DMS79 (cell line): ENCODE data around the gene RXFP4.
"Not testable (repeated sequence)": the region's sequence is repeated elsewhere in the genome, so short reads cannot be mapped to it uniquely, and the experiment has no call there.

Experiments
- DNase-seq: peaks from one replicate; lab custom pipeline; 2025; lab: John Stamatoyannopoulos, UW

The RXFP4 gene

DNA sequence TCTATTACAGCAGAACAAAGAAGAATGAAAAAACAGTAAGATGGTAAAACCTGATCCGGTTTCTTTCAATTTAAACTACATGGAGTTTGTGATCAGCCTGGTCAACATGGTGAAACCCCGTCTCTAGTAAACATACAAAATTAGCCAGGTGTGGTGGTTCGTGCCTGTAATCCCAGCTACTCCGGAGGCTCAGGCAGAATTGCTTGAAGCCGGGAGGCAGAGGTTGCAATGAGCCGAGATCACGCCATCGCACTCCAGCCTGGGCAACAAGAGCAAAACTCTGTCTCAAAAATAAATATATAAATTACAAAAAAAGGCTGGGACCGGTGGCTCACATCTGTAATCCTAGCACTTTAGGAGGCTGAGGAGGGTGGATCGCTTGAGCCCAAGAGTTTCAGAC is 10.7 kb upstream of the RXFP4 start:
- DNase-seq, result not testable (repeated sequence)

DNA sequence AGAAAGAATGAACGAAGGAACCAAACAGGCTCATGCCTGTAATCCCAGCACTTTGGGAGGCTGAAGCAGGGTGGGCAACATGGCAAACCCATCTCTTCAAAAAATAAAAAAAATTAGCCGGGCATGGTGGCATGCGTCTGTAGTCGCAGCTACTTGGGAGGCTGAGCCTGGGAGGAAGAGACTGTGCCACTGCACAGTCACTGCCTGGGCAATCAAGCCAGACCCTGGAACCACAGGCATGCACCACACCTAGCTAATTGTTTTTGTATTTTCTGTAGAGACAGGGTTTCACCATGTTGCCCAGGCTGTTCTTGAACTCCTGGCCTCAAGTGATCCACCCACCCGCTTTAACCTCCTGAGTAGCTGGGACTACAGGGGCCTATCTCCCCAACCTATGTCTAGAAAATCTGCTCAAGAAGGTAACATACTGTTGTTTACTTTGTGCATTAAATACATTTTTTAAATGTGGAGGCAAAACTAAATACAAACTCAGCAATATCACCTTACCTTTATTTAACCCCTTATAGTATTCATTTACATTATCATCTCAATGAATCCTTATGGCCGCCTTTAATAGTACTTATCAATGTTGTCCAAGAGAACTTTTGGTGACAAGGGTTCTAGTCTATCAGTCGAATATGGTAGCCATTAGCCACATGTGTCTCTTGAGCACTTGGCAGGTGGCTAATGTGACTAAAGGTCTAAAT is 10.0 kb upstream of the RXFP4 start:
- DNase-seq, result no peak

DNA sequence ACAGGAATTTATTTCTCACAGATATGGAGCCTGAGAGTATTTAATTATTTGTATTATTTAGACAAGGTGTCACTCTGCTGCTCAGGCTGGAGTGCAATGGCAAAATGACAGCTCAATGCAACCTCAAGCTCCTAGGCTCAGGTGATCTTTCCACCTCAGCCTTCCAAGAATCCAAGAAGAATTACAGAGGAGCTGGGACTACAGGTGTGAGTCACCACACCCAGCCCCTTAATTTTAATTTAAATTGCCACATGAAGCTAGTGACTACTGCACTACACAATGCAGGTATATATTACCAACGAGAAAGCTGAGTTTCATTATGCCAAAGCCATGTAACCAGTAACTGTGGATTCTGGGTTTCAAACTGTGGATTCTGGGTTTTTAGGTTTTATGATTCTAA is 9.4 kb upstream of the RXFP4 start:
- no peak for DNase-seq

DNA sequence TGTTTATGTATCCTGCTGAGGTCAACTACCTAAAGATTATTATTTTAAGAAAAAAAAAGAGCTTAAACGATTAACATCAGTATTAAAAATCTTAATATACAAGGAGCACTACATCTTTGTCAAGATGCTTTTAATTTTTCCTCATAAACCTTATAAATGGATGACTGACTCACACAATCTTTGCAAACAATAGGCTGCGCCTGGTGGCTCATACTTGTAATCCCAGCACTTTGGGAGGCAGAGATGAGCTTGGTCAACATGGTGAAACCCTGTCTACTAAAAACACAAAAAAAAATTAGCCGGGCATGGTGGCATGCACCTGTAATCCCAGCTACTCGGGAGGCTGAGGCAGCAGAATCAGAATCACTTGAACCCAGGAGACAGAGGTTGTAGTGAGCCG is 9.0 kb upstream of the RXFP4 start:
- no peak for DNase-seq

DNA sequence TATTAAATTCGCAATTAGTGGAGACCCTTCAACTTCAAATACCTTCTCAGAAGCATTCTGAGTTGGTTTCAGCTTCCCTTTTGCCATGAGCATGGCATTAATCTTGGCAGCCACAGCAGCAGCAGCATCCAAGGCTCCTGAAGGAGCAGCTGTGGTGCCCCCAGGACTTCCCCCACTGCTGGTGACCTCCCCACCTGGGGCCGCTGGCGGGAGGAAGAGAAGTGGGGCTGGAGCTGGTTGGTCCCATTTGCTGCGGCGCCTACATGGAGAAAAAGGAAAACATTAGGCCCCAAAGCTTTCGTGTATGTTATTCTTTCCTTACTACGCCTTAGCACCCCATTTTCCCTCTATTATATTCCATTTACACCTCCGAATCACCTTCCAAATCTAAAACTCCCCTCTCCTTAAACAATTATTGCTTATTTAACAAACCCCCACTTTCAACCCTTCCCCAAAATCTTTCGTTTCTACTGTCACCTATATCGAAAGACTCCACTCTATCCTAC is 7.8 kb upstream of the RXFP4 start:
- DNase-seq, result no peak

DNA sequence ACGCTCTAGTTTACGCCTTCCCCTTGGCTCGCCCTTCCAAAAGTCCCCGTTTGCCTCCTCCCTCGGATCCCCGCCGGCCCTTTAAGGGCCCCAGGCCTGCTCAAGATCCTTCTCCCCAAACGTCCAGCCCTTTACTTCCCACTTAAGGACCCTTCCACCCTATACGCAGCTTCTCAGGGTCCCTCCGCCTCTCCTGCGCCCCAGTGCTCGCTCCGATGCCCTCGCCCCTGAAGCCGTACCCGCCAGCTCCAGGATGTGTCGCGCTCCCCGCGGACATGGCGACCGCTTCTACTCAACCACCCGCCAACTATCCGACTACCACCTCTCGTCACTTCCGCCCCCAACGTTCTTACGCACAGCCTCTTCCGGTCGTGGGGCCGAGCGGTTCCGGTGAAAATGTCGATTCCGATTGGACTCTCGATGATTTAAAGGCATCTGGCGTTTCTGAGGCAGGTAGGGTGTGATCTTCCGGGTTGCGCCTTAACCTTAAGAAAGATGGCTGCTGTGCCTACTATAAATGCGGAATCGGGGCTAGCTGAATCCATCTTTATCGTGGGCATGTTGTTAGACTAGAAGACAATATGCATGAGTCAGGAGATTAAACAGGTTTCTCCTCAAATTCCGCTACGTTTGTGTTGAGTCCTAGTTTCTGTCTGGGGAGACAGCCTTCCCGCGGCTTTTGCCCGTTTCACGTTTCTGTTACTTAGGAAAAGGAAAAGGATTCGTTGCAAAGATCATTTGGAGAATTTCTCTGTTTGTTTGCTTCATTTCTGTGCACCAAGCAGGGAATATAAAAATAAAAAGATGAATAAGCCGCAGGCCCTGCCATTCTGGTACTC is 7.1 kb upstream of the RXFP4 start, which contains the start of gene KHDC4:
Gene KHDC4, minus strand, starts transcription at position 317 of the 839 bp plus-strand sequence. Its CDS starts 40 bp downstream, at position 277.
- peak; percentile 99 for DNase-seq

DNA sequence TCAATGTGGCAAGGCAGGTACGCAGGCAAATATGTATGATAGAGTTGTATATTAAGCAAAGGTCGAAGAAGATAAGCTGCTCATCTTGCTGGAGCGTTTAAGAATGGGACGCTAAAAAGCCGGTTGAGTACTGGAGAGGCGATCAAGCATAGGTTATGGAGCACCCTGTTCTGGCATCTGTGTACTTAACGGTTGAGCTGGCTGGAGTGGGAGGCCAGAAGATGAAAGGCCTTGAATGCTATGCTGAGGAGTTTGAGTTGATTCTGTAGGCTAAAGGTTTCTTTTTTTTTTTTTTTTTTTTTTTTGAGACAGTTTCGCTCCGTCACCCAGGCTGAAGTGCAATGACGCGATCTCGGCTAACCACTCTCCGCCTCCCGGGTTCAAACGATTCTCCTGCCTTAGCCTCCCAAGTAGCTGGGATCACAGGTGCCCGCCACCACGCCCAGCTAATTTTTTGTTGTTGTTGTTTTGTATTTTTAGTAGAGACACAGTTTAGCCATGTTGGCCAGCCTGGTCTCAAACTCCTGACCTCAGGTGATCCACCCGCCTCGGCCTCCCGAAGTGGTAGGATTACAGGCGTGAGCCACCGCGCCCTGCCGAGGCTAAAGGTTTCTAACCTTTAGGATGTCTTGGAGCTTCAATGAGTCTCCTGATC is 6.4 kb upstream of the RXFP4 start:
- peak; percentile 78 for DNase-seq

DNA sequence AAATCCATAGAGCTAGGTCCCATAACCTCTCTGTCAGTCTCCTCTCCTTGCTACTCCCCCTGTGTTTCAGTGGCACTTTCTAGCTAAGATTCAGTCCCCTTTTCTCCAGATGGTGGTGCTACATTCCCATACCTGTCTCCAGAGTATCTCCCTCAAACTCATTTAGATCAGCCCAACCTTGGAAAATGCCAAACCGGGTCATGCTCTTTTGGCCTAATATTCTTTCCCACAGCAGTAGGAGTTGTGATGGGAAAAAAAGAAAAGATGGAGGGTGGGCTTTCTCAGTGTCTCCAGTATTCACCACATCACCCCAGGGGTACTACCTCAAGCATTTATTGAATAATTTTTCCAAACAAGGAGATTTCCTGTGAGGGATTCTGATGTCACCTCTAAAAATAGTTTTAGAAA is 3.2 kb upstream of the RXFP4 start:
- peak; percentile 23 for DNase-seq

DNA sequence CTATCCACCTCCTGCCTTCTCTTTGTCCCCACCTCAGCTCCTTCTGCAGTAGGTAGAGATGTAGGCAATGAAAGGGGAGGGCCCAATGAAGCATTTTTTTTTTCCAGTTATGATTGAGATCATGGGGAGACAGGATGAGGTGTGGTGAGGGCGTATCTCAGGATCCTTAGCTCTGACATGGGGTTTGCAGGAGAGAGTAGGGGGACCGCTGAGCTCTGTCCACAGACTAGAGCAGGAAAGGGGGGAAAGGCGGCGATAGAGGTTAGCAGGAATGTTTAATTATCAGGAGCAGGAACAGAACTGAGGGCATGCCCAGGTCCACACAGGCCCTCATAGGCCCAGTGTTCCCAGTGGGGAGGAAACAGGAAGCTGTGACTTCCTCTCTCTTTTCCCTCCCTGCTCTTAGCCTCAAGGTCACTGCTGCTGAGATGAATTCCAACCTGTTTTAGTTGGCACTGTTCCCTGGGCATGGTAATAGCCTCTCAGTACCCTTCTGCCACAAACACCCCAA is 901 bp upstream of the RXFP4 start:
- no peak for DNase-seq

DNA sequence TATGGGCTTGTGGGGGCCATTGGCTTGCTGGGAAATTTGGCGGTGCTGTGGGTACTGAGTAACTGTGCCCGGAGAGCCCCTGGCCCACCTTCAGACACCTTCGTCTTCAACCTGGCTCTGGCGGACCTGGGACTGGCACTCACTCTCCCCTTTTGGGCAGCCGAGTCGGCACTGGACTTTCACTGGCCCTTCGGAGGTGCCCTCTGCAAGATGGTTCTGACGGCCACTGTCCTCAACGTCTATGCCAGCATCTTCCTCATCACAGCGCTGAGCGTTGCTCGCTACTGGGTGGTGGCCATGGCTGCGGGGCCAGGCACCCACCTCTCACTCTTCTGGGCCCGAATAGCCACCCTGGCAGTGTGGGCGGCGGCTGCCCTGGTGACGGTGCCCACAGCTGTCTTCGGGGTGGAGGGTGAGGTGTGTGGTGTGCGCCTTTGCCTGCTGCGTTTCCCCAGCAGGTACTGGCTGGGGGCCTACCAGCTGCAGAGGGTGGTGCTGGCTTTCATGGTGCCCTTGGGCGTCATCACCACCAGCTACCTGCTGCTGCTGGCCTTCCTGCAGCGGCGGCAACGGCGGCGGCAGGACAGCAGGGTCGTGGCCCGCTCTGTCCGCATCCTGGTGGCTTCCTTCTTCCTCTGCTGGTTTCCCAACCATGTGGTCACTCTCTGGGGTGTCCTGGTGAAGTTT is 550 bp downstream of the RXFP4 start:
- no peak for DNase-seq

DNA sequence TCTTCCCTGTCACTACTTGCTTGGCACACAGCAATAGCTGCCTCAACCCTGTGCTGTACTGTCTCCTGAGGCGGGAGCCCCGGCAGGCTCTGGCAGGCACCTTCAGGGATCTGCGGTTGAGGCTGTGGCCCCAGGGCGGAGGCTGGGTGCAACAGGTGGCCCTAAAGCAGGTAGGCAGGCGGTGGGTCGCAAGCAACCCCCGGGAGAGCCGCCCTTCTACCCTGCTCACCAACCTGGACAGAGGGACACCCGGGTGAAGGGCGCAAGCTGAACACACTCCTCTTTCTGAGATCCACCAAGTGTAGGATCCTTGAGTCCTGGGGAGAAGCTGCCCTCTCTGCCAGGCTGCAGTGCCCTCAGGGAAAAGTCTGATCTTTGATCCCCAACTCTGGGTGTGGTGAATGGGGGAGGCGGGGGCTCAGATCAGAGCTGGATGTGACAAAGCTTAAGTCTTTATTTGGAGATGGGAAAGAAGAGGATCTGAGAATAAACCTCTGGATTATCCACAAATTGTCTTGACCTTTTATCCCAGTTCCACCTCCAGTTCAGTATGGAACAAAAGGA is 1.2 kb downstream of the RXFP4 start:
- DNase-seq, result no peak

DNA sequence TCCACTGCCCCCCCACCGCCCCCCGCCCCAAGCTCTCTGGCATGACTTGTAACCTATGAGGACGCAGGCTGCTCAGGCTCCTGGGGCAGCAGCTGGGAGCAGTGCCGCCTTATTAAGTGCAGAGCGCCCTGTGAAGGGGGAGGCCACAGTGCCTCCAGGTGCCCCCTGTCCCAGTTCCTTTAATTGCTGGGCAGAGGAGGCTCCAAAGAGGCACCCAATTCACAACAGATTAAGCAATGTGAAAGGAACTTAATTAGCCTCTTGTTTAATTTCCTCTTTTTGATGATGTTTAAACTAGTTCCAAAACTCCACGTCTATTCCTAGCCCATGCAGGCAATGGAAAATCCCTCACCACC is 3.0 kb downstream of the RXFP4 start:
- no peak for DNase-seq

DNA sequence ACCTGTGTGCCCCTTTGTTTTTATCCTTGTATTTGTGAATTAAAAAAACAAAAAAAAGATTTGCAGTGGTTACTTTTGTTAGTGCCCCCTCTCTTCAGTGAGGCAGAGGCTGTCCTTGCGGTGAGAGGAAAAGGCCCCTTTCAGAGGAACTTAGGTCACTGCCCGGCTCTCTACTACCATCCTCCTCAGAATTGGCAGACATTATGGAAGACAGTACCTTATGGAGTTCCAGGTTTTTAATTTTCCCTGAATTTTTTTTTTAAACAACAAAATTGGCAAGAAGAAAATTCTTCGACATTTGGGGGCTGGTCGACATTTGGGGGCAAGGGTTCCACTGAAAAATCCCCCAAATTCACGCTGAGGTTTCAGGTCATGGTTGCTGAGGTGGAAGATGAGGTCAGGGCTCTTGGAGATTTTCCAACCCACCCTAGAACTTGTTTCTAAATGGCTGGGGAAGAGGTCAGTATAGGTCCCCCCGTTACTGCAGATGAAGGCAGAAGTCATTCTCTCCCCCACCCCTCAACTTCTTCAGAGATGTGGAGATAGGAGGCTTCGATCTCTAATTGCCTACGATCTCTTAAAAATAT is 5.3 kb downstream of the RXFP4 start:
- no peak for DNase-seq

DNA sequence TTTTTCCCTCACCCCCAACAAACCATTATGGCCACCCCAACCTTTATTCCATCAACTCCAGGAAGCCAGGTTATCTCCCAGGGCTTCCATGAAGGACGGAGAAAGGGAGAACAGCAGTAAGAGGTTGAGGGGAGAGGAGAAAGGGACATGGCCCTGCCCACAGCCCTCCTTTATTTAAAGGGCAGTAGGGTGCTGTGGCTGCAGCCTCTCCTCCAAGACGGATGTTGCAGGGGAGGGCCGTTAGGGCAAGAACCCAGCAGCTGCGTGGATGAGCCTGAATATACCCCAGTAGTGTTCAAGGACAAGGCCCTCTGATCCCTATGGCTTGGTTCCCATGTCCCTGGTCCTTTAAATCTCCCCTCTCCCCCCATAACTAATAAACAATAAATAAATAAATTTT is 5.9 kb downstream of the RXFP4 start:
- DNase-seq, result no peak

DNA sequence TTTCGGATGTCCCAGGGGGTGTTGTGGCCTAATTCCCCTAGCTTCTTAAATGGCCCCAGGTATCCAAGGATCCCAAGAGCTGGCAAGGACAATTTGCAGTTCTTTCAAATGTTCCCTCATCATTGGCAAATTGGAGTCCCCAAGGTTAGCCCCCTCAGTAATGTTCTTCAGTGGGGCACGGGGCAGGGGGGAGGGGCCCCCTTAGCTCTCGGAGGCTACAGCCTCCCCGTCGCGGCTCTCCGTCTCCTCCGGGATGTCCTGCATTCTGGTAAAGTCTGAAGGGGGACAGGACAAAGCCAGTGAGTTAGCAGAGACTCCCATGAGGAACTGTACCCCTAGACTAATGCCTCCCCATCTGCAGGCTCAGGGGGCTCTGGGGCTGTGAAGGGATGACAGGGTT is 6.3 kb downstream of the RXFP4 start:
- DNase-seq, result no peak

DNA sequence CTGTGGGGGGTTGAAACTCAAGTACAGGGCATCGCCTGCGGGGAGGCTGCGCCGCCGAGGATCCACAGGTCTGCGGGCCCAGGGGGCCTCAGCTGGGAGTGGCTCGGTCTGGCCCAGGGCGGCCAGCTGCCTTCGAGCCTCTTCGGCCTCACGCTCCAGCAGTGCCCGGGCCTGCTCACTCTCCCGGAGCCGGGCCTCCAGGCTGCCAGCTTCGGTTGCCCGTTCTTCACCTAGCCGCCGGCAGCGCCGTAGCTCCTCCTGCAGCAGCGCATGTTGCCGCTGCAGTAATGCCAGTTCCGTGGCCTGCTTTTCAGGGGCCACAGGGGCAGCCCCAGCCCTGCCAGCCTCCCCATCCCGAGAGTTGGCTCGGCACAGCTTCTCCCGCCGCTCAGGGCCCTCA is 9.4 kb downstream of the RXFP4 start:
- no peak for DNase-seq

DNA sequence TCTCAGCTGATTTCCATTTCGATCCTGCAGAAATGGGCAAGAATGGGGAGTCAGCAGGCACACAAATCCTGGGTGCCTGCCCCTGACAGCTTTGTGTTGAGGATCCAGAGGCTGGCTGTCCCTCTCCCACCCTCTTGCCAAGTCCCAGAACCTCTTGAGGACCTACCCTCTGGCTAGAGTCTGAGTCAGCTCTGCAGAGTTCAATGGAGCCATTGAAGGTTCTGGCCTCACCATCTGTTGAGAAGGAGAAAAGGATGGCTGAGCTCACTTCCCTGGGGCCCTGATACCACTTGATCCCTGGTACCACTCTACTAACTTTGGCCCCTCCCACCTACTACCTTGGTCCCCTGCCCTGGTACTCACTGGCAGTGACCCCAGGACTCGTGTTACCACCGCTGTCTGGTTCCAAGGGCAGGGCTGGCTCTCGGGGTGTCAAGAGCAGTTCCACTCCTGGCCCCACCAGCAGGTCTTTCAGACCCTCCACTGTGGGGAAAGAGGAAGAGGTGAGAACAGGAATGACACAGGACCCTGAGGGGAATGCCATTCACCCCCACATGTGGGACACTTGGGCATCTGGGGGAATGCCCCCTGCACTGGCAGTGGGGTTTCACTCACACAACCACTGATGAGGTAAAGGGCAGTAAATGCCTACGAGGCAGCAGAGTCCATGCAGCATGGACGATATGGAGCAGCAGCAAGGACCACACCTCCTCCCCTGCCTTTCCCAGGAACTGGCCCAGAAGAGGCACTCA is 10.5 kb downstream of the RXFP4 start:
- DNase-seq, result no peak

DNA sequence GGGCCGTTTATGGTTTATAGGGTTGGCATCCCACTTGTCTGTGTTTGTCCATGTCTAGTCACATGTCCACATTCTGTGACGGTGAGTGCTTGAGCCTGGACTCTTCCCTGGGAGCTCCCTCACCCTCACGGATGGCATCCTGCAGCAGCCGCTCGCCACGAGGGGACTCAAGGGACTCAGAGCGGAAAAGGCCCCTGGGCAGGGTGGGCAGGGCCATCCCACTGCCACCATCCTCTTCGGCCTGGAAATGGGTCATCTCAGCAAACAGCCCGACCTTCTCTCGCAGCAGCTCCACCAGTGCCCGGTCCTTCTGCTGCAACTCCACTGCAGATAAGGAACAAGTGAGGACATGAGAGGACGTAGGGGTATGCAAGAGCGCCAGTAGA is 11.1 kb downstream of the RXFP4 start:
- DNase-seq, result no peak

DNA sequence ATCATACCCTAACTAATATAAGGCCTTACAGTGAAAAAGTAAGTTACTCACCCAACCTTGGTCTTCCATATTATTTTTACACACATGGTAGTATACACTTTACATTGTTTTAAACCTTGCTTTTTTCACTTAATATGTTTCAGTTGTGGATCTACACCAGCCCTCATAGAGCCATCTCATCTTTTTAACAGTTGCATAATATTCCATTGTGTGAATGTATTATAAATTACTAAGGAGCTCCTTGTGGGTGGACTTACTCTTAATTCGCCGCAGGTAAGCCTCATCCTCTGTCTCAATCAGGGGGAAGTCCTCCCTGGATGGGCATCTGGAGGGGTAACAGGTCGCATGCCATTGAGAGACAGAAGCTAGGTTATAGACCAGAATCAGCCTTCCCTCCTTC is 13.2 kb downstream of the RXFP4 start:
- no peak for DNase-seq

DNA sequence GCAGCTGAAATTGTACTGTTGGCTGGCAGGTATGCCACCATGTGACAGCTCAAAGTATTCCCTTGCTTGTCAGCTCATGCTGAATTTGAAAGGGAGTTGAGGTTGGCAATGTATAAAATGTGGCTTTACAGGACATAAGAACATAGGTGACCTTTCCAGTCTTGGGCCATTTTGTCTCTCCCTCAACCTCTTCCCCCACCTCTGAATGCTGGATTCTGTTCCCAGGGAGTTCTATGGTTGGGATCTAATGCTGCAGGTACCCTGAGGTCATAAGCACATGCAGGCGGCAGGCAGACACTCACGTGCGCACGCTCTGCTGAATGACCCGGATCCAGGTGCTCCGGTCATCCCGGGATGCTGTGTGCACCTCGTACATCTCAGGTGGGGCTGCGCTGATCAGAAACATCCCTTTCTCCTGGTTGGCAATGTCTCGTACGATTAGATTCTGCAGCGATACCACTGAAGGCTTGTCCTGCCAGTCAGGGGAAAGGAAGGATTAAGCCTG is 16.0 kb downstream of the RXFP4 start:
- DNase-seq, result no peak
